ENCODE results near the gene OR10G3. TPM values are rescaled to one million over a fixed set of nuclear protein-coding genes. Genes with fewer than 3 reads are reported as not detected.

Gene OR10G3
- total RNA-seq, 1 experiment from 2014 or later: not detected

- TF ChIP-seq CTCF (IDR thresholded peaks at IDR 0.05; ENCODE audit: insufficient read depth in 1 of 2, low read depth in 1 of 2, low read length in 1 of 2, severe bottlenecking in 1 of 2, unreplicated experiment in 1 of 2): no peak
- Mint-ChIP-seq H3K27me3 (ENCODE audit: insufficient read depth, unreplicated experiment) (no peaks in the 10 kb centered on the region), H3K9me3 (ENCODE audit: unreplicated experiment) (no peaks in the 10 kb centered on the region), H3K36me3 (ENCODE audit: insufficient read depth, unreplicated experiment) (no peaks in the 10 kb centered on the region), H3K27ac (ENCODE audit: unreplicated experiment) (peak overlapping the region; percentile 72), H3K4me3 (ENCODE audit: unreplicated experiment) (peak overlapping the region; percentile 74), H3K4me1 (ENCODE audit: low read depth, unreplicated experiment) (peaks cover 13% of the 10 kb centered on the region)
- no peaks in the 10 kb centered on the region for H3K36me3 ChIP-seq (ENCODE audit: control insufficient read depth, insufficient read depth, low read length)
- H3K9me3 ChIP-seq: no peaks in the 10 kb centered on the region
- ChIA-PET CTCF (no interaction called here), POLR2A (no interaction called here)
- BruUV-seq (replicated peaks): TSS peak; percentile 39
- DNase-seq: no peak
- H3K4me3 ChIP-seq (ENCODE audit: low read depth, low read length): no peak overlapping the region; the same call in 1 of the 2 replicates
- intact Hi-C loops (cut with micrococcal nuclease; ENCODE audit: unreplicated experiment): no loop called here
- peaks cover 9% of the 10 kb centered on the region for H3K4me1 ChIP-seq
- H3K27me3 ChIP-seq (replicated peaks; ENCODE audit: control insufficient read depth, insufficient read depth, low read length): no peaks in the 10 kb centered on the region
Measured at GRCh38 chr14:21524575-21525490, 55.0 kb downstream of the OR10G3 start.

GRCh38 chr14:21523203-21523602, 56.7 kb downstream of the OR10G3 start:
- Histone ChIP-seq H3K27me3 (replicated peaks; ENCODE audit: control insufficient read depth, insufficient read depth, low read length) (no peaks in the 10 kb centered on the region), H3K4me1 (no peaks in the 10 kb centered on the region; the same call in 1 of the 2 replicates), H3K4me3 (ENCODE audit: low read depth, low read length) (no peak overlapping the region), H3K9me3 (no peaks in the 10 kb centered on the region), H3K36me3 (ENCODE audit: control insufficient read depth, insufficient read depth, low read length) (no peaks in the 10 kb centered on the region)
- TF ChIP-seq CTCF (IDR thresholded peaks at IDR 0.05; ENCODE audit: insufficient read depth in 1 of 2, low read depth in 1 of 2, low read length in 1 of 2, severe bottlenecking in 1 of 2, unreplicated experiment in 1 of 2): no peak
- CTCF ChIA-PET: no interaction called here
- POLR2A ChIA-PET: no interaction called here
- Mint-ChIP-seq H3K27me3 (ENCODE audit: insufficient read depth, unreplicated experiment) (no peaks in the 10 kb centered on the region), H3K4me1 (ENCODE audit: low read depth, unreplicated experiment) (peaks cover 6% of the 10 kb centered on the region), H3K27ac (ENCODE audit: unreplicated experiment) (no peak overlapping the region), H3K36me3 (ENCODE audit: insufficient read depth, unreplicated experiment) (no peaks in the 10 kb centered on the region), H3K4me3 (ENCODE audit: unreplicated experiment) (no peak overlapping the region), H3K9me3 (ENCODE audit: unreplicated experiment) (no peaks in the 10 kb centered on the region)
- DNase-seq: no peak
- BruUV-seq (replicated peaks): no TSS peak
- intact Hi-C loops (cut with micrococcal nuclease; ENCODE audit: unreplicated experiment): no loop called here

GRCh38 chr14:21521501-21521900, 58.4 kb downstream of the OR10G3 start:
- Mint-ChIP-seq H3K4me1 (ENCODE audit: low read depth, unreplicated experiment) (no peaks in the 10 kb centered on the region), H3K4me3 (ENCODE audit: unreplicated experiment) (no peak overlapping the region), H3K9me3 (ENCODE audit: unreplicated experiment) (no peaks in the 10 kb centered on the region), H3K27me3 (ENCODE audit: insufficient read depth, unreplicated experiment) (no peaks in the 10 kb centered on the region), H3K36me3 (ENCODE audit: insufficient read depth, unreplicated experiment) (no peaks in the 10 kb centered on the region), H3K27ac (ENCODE audit: unreplicated experiment) (no peak overlapping the region)
- no peaks in the 10 kb centered on the region for H3K27me3 ChIP-seq (replicated peaks; ENCODE audit: control insufficient read depth, insufficient read depth, low read length)
- DNase-seq: no peak
- no peak overlapping the region for H3K4me3 ChIP-seq (ENCODE audit: low read depth, low read length)
- no peaks in the 10 kb centered on the region for H3K9me3 ChIP-seq
- no TSS peak for BruUV-seq (replicated peaks)
- ChIA-PET CTCF (no interaction called here), POLR2A (no interaction called here)
- H3K36me3 ChIP-seq (ENCODE audit: control insufficient read depth, insufficient read depth, low read length): no peaks in the 10 kb centered on the region
- intact Hi-C loops (cut with micrococcal nuclease; ENCODE audit: unreplicated experiment): no loop called here
- H3K4me1 ChIP-seq: no peaks in the 10 kb centered on the region
- no peak for TF ChIP-seq CTCF (IDR thresholded peaks at IDR 0.05; ENCODE audit: insufficient read depth in 1 of 2, low read depth in 1 of 2, low read length in 1 of 2, severe bottlenecking in 1 of 2, unreplicated experiment in 1 of 2)
